Loucy (cell line): Measurements from ENCODE around the gene PKNOX2.

Experiments used
- EZH2phosphoT487 ChIP-seq: fragments of 200-600 bp; IDR thresholded peaks from 2 replicates; pipeline ENCODE4 v1.6.1; 2018; ENCODE audit warnings: antibody characterized with exemption, mild to moderate bottlenecking, moderate library complexity, borderline replicate concordance
- TF ChIP-seq, protein P1 (sequence below): fragments of 200-600 bp; sonication (generic); conservative IDR thresholded peaks from 2 replicates; pipeline ENCODE4 v1.5.1; 2014; ENCODE audit warnings: mild to moderate bottlenecking, antibody characterized with exemption, low read length

DNA sequence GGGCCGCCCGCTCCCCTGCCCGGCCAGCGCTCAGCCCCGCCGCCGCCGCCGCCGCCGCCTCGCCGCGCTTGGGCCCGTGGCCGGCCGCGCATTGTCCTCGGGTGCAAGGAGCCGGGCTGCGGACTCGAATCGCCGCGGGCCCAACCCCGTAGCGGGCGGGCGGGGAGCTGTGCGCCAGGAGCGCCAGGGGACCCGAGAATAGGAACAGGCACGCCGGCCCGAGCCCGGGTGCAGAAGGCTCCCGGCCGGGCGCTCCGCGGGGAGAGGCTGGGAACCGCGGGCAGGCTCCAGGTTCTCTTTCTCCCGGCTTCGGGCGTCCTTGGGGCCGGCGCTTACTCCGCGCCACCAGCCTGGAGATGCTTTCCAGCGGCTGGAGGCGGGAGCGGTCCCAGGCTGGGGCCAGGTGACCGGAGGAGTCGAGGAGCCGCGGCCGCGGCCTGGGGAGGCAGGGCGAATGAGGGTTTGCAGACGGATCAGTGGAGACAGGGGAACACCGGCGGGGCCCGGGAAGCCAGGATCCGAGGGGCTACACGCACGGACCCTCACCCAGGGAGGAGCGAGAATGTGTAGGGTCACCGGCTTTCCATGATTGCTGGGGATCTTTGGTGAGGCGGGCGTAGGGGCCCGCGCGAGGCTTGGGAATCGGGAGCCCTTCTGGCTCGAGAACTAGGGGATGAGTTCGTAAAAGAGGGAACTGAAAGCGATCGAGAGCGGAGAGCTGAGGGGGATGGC lies 726 bp downstream of the PKNOX2 start:
- TF ChIP-seq, protein P1, sequence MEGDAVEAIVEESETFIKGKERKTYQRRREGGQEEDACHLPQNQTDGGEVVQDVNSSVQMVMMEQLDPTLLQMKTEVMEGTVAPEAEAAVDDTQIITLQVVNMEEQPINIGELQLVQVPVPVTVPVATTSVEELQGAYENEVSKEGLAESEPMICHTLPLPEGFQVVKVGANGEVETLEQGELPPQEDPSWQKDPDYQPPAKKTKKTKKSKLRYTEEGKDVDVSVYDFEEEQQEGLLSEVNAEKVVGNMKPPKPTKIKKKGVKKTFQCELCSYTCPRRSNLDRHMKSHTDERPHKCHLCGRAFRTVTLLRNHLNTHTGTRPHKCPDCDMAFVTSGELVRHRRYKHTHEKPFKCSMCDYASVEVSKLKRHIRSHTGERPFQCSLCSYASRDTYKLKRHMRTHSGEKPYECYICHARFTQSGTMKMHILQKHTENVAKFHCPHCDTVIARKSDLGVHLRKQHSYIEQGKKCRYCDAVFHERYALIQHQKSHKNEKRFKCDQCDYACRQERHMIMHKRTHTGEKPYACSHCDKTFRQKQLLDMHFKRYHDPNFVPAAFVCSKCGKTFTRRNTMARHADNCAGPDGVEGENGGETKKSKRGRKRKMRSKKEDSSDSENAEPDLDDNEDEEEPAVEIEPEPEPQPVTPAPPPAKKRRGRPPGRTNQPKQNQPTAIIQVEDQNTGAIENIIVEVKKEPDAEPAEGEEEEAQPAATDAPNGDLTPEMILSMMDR, result no peak
- no peak for TF ChIP-seq EZH2phosphoT487
